Coronary artery (tissue), 2 donors: Measurements from ENCODE around the gene TRMT44.

Experiments
- DNase-seq: peaks from one replicate; pipeline ENCODE4 v3.0.0-alpha.2; 2017; ENCODE audit warnings: low spot score
- H3K27ac ChIP-seq, 2 donors: fragments of 200-600 bp; sonication (generic); one replicate each; pipeline ENCODE4 v1.5.1; 2016 to 2019
- H3K4me3 ChIP-seq: fragments of 200-600 bp; sonication (generic); 2 replicates; pipeline ENCODE4 v1.5.1; 2016; ENCODE audit warnings: mild to moderate bottlenecking, moderate library complexity
- CTCF ChIP-seq: fragments of 200-600 bp; sonication (generic); IDR thresholded peaks from one replicate; pipeline ENCODE4 v1.5.1; 2019; ENCODE audit warnings: antibody characterized with exemption

The TRMT44 gene

DNA sequence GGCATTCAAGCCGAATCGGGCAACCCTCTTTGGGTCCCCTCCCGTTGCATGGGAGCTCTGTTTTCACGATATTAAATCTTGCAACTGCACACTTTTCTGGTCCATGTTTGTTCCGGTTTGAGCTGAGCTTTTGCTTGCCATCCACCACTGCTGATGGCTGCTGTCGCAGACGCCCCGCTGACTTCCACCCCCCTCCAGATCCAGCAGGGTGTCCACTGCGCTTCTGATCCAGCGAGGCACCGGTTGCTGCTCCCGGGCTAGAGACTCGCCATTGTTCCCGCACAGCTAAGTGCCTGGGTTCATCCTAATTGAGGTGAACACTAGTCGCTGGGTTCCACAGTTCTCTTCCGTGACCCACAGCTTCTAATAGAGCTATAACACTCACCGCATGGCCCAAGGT lies 13.3 kb upstream of the TRMT44 start:
- Histone ChIP-seq H3K4me3 (peak overlapping the region; percentile 81), H3K27ac (peak overlapping the region in 1 of 2 donors; percentile 89)
- DNase-seq = no peak
- no peak for TF ChIP-seq CTCF

GRCh38 chr4:8427761-8428287 lies 12.8 kb upstream of the TRMT44 start:
- TF ChIP-seq CTCF = no peak
- no peak for DNase-seq
- Histone ChIP-seq H3K27ac (peak overlapping the region; percentile 75 to 89), H3K4me3 (peak overlapping the region; percentile 81)

- DNase-seq = peak; percentile 91
- TF ChIP-seq CTCF = peak; percentile 26
- peak overlapping the region; percentile 81 for H3K4me3 ChIP-seq
- peak overlapping the region; percentile 75 to 89 for H3K27ac ChIP-seq
Observed at GRCh38 chr4:8428288-8429097, 12.1 kb upstream of the TRMT44 start.

GRCh38 chr4:8431553-8431952 lies 9.0 kb upstream of the TRMT44 start:
- no peak overlapping the region for H3K4me3 ChIP-seq
- no peak for DNase-seq
- H3K27ac ChIP-seq = no peak overlapping the region
- TF ChIP-seq CTCF = no peak

GRCh38 chr4:8433136-8433535 lies 7.4 kb upstream of the TRMT44 start:
- no peak overlapping the region for H3K27ac ChIP-seq
- no peak overlapping the region for H3K4me3 ChIP-seq
- no peak for DNase-seq
- TF ChIP-seq CTCF = no peak

DNA sequence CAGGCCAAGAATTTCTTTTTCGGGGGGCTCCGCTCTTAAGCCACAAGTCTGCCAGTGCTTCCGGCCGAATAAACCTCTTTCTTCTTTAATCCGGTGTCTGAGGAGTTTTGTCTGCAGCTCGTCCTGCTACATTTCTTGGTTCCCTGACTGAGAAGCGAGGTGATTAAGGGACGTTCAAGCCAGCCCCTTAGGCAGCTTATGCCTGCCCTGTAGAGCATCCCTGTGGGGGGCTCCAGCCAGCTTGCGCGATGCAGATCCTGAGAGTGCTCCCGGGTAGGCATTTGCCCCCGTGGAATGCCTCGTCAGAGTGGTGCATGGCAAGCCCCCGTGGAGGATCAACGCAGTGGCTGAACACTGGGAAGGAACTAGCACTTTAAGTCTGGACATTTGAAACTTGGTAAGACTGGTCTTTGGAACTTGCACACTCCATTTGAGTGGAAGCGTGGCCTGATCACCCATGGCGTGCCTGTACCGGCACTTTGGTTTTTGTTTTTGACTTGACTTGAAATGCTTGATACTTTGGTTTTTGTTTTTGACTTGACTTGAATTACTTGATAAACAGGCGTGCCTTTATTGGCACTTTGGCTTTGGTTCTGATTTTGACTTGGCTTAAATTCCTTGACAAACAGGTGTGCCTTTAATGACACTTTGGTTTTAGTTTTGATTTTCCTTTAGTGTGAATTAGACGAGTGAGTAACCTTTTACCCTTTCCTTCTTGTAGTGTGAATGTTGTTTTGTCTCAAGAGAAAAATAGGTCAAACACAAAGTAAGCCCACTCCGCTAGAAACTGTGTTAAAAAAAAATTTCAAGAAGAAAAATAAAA lies 6.1 kb upstream of the TRMT44 start:
- Histone ChIP-seq H3K27ac (no peak overlapping the region), H3K4me3 (no peak overlapping the region)
- TF ChIP-seq CTCF = no peak
- no peak for DNase-seq
